ENCODE measurements around the gene TPCN2.

GRCh38 chr11:69040581-69041260 is 8.0 kb upstream of the TPCN2 start:
- TF ChIP-seq CTCF (IDR thresholded peaks at IDR 0.05; ENCODE audit: insufficient read depth, low read length, poor library complexity, severe bottlenecking), result no peak
- no peak for TF ChIP-seq EZH2phosphoT487 (conservative IDR thresholded peaks at IDR 0.05; ENCODE audit: low read length)

Measured in SU-DHL-6 (cell line).